Measurements from ENCODE around the gene PPL. TPM values are rescaled to one million over a fixed set of nuclear protein-coding genes. Genes with fewer than 3 reads are reported as not detected.

PPL gene, protein sequence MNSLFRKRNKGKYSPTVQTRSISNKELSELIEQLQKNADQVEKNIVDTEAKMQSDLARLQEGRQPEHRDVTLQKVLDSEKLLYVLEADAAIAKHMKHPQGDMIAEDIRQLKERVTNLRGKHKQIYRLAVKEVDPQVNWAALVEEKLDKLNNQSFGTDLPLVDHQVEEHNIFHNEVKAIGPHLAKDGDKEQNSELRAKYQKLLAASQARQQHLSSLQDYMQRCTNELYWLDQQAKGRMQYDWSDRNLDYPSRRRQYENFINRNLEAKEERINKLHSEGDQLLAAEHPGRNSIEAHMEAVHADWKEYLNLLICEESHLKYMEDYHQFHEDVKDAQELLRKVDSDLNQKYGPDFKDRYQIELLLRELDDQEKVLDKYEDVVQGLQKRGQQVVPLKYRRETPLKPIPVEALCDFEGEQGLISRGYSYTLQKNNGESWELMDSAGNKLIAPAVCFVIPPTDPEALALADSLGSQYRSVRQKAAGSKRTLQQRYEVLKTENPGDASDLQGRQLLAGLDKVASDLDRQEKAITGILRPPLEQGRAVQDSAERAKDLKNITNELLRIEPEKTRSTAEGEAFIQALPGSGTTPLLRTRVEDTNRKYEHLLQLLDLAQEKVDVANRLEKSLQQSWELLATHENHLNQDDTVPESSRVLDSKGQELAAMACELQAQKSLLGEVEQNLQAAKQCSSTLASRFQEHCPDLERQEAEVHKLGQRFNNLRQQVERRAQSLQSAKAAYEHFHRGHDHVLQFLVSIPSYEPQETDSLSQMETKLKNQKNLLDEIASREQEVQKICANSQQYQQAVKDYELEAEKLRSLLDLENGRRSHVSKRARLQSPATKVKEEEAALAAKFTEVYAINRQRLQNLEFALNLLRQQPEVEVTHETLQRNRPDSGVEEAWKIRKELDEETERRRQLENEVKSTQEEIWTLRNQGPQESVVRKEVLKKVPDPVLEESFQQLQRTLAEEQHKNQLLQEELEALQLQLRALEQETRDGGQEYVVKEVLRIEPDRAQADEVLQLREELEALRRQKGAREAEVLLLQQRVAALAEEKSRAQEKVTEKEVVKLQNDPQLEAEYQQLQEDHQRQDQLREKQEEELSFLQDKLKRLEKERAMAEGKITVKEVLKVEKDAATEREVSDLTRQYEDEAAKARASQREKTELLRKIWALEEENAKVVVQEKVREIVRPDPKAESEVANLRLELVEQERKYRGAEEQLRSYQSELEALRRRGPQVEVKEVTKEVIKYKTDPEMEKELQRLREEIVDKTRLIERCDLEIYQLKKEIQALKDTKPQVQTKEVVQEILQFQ (N-terminal part only)
- 24.2 and 27.1 TPM in 2 replicates for total RNA-seq

DNA sequence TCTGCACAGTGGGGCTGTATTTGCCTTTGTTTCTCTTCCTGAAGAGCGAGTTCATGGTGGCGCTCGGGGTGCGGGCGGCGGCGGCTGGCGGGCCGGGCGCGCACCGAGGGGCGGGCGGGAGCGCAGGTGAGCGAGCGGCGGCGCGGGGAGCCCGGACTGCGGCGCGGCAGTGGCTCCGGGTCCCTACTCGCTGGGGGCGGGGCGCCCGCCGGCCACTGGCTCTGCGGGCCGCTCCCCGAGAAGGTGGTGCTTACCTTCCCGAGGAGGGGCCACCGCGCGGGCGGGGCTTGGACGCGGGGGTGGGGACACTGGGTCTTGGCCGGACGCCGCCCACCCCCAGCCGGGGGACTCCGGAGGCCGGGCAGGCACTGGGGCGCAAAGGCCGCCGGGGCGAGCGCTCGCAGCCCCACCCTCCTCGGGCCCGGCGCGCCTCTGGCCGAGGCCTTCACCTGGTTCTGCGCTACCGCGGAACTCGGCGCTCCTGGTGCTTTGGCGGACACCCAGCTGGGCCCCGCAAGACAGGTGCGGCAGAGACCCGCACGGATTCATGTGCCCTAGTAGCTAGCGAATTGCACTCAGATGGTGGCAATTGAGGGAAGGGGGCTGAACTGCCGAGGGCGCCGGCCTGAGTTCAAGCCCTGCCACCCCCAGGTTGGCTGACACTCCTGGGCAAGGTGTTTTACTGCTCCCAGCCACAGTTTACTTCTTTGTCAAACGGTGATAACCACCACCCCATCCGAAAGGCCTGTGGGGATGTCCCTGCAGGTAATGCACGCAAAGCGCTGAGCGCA lies at the start of gene PPL:
TSS of gene PPL (minus strand) at position 158 of the 791 bp plus-strand sequence. CDS start at position 55, 103 bp downstream.
- Histone ChIP-seq H3K9me3 (ENCODE audit: low read depth, low read length) (no peaks in the 10 kb centered on the region), H3K4me1 (ENCODE audit: insufficient read depth, low read length) (peaks cover 18% of the 10 kb centered on the region), H3K4me2 (ENCODE audit: insufficient read depth, low read length) (peak within 1 kb of the TSS; percentile 52), H2AFZ (ENCODE audit: low read length) (peak within 1 kb of the TSS; percentile 47), H3K27ac (ENCODE audit: low read depth, low read length) (no peak within 1 kb of the TSS), H3K4me3 (ENCODE audit: insufficient read depth, low read length) (peak within 1 kb of the TSS; percentile 55), H4K20me1 (ENCODE audit: insufficient read depth, low read length) (no peaks in the 10 kb centered on the region), H3K36me3 (ENCODE audit: insufficient read depth, low read length) (no peaks in the 10 kb centered on the region), H3K79me2 (ENCODE audit: insufficient read depth, low read length) (no peaks in the 10 kb centered on the region), H3K27me3 (ENCODE audit: insufficient read depth, low read length) (peaks cover 53% of the 10 kb centered on the region)
- TF ChIP-seq, protein P1, sequence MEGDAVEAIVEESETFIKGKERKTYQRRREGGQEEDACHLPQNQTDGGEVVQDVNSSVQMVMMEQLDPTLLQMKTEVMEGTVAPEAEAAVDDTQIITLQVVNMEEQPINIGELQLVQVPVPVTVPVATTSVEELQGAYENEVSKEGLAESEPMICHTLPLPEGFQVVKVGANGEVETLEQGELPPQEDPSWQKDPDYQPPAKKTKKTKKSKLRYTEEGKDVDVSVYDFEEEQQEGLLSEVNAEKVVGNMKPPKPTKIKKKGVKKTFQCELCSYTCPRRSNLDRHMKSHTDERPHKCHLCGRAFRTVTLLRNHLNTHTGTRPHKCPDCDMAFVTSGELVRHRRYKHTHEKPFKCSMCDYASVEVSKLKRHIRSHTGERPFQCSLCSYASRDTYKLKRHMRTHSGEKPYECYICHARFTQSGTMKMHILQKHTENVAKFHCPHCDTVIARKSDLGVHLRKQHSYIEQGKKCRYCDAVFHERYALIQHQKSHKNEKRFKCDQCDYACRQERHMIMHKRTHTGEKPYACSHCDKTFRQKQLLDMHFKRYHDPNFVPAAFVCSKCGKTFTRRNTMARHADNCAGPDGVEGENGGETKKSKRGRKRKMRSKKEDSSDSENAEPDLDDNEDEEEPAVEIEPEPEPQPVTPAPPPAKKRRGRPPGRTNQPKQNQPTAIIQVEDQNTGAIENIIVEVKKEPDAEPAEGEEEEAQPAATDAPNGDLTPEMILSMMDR (IDR thresholded peaks at IDR 0.05; ENCODE audit: extremely low read depth, low read depth, low read length) = no peak
- DNase-seq (ENCODE audit: insufficient read length, low spot score, missing footprints) = peak; percentile 84

DNA sequence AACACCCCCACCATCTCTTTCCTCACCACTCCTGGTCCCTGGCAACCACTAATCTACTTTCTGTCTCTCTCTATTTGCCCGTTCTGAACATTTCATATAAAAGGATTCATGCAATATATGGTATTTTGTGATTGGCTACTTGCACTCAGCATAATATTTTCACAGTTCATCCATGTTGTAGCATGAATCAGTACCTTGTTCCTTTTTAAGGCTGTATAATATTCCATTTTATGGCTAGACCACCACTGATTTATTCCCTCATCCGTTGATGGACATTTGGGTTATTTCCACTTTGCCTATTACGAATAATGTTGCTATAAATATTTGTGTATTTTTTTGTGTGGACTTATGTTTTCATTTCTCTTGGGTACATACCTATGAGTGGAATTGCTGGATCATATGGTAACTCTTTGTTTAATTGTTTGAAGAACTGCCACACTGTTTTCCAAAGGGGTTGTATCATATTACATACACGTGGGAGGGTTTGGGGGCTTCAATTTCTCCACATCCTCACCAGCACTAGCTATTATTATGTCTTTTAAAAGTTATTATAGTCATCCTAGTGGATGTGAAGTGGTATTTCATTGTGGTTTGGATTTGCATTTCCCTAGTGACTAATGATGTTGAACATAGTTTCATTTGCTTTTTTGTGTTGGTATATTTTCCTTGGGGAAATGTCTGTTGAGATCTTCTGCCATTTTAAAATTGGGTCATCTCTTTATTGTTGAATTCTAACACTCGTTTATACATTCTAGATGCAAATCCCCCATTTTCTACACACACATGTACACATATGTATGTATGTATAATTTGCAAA lies 47.4 kb upstream of the PPL start:
- no peaks in the 10 kb centered on the region for H4K20me1 ChIP-seq (ENCODE audit: insufficient read depth, low read length)
- H3K27ac ChIP-seq (ENCODE audit: low read depth, low read length) = no peak overlapping the region
- no peak overlapping the region for H2AFZ ChIP-seq (ENCODE audit: low read length)
- H3K4me3 ChIP-seq (ENCODE audit: insufficient read depth, low read length) = no peak overlapping the region
- no peaks in the 10 kb centered on the region for H3K9me3 ChIP-seq (ENCODE audit: low read depth, low read length)
- H3K36me3 ChIP-seq (ENCODE audit: insufficient read depth, low read length) = no peaks in the 10 kb centered on the region
- H3K27me3 ChIP-seq (ENCODE audit: insufficient read depth, low read length) = peaks cover 27% of the 10 kb centered on the region
- peak; percentile 90 for DNase-seq (ENCODE audit: insufficient read length, low spot score, missing footprints)
- TF ChIP-seq, protein P1 (IDR thresholded peaks at IDR 0.05; ENCODE audit: extremely low read depth, low read depth, low read length) = peak; percentile 14
- H3K4me2 ChIP-seq (ENCODE audit: insufficient read depth, low read length) = no peak overlapping the region
- H3K4me1 ChIP-seq (ENCODE audit: insufficient read depth, low read length) = no peaks in the 10 kb centered on the region
- H3K79me2 ChIP-seq (ENCODE audit: insufficient read depth, low read length) = no peaks in the 10 kb centered on the region

DNA sequence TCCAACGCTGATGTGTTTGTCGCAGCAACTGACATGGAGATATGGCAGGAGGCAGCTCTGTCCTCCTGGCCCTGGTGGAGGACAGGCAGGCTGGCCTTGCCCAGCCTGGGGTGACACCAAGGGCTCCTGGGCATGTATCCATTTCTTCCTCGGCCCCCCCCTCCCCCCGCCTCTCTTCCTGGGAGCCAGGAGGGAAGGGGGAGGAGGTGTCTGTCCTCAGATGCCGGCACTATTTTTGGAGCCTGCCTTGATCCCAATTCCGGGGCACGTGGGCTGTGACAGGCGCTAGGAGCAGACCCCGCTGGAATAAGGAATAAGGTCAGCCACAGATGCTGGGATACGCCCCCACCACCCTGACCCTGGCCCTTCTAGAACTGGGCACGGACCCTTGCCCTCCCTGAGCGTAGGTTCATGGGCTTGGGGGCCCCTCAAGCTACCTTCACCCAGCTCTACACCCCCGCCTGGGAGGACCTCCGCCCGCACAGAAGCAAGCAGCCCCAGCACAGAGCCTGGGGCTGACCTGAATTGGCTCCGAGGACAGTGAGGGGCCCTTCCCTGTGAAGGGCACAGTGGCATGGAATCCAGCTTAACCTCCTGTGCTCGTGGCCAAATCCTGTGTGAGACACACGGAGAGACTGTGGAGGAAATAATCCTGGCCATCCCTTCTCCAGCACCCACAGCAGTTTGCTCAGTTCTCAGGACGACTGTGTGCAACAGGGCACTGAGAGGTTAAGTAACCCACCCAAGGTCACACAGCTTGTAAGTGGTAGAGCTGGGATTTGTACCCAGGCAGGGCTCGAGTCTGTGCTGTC lies 45.3 kb upstream of the PPL start:
- Histone ChIP-seq H3K27me3 (ENCODE audit: insufficient read depth, low read length) (peaks cover 10% of the 10 kb centered on the region), H3K4me3 (ENCODE audit: insufficient read depth, low read length) (no peak overlapping the region), H3K4me2 (ENCODE audit: insufficient read depth, low read length) (no peak overlapping the region), H3K36me3 (ENCODE audit: insufficient read depth, low read length) (no peaks in the 10 kb centered on the region), H3K27ac (ENCODE audit: low read depth, low read length) (no peak overlapping the region), H3K4me1 (ENCODE audit: insufficient read depth, low read length) (no peaks in the 10 kb centered on the region), H2AFZ (ENCODE audit: low read length) (no peak overlapping the region), H4K20me1 (ENCODE audit: insufficient read depth, low read length) (no peaks in the 10 kb centered on the region), H3K79me2 (ENCODE audit: insufficient read depth, low read length) (no peaks in the 10 kb centered on the region), H3K9me3 (ENCODE audit: low read depth, low read length) (no peaks in the 10 kb centered on the region)
- TF ChIP-seq, protein P1 (IDR thresholded peaks at IDR 0.05; ENCODE audit: extremely low read depth, low read depth, low read length) = no peak
- no peak for DNase-seq (ENCODE audit: insufficient read length, low spot score, missing footprints)
